Motor neuron (in vitro differentiated cells): ENCODE measurements around the gene ZFAND6. TPM values are rescaled to one million over a fixed set of nuclear protein-coding genes. Genes with fewer than 3 reads are reported as not detected.
"Not testable (repeated sequence)": the region's sequence is repeated elsewhere in the genome, so short reads cannot be mapped to it uniquely, and the experiment has no call there.

ENCODE experiments used
- ATAC-seq, 8 experiments: fragments of 200-7000 bp; cut with Tn5 transposase; replicated peaks in 6 of 8; 2 replicates each; pipeline ENCODE4 v1.8.0; 2021; ENCODE audit warnings: mild to moderate bottlenecking in 8 of 8, moderate library complexity in 8 of 8
- H3K27ac ChIP-seq, 2 donors: fragments of 250-450 bp; sonication (Bioruptor Pico); 2 replicates each; pipeline ENCODE4 v1.9.0; 2021; ENCODE audit warnings: antibody characterized with exemption in 2 of 2, mild to moderate bottlenecking in 2 of 2, moderate library complexity in 1 of 2
- H3K4me1 ChIP-seq, 2 donors: fragments of 250-450 bp; sonication (Bioruptor Pico); replicated peaks in 1 of 2; 2 replicates each; pipeline ENCODE4 v1.6.1; 2021; ENCODE audit warnings: antibody characterized with exemption in 2 of 2, mild to moderate bottlenecking in 2 of 2, moderate library complexity in 1 of 2
- H3K4me3 ChIP-seq, 5 donors: fragments of 250-450 bp; sonication (Bioruptor Pico); 2 replicates each; pipeline ENCODE4 v1.9.0; 2021; ENCODE audit warnings: antibody characterized with exemption in 5 of 5, mild to moderate bottlenecking in 5 of 5, moderate library complexity in 4 of 5
- WGBS, 10 experiments: fragments of 450-650 bp; shearing (Covaris generic); methylation state at CpG; one replicate each; pipeline ENCODE4 v1.0.0; 2022; 5-methylcytosine and 5-hydroxymethylcytosine counted together
- in situ Hi-C, 9 experiments: fragments of 400-800 bp; cut with MboI; loops; one replicate each; pipeline ENCODE4 v1.15.0; 2021; ENCODE audit warnings: low sequenced_read_pairs in 9 of 9, low pct_unique_long_range_greater_than_20kb in 2 of 9; ENCODE audit not compliant: unreplicated experiment in 9 of 9
- total RNA-seq, 8 experiments: library from RNA; unstranded; fragments of 300-600 nt; gene quantifications; 2 replicates each; pipeline versions ENCODE4 v1.2.3 to v1.2.4, GENCODE V29; 2022

ZFAND6 gene
- total RNA-seq, 8 experiments from 2014 or later = 92.4 to 235 (median 127) TPM

DNA sequence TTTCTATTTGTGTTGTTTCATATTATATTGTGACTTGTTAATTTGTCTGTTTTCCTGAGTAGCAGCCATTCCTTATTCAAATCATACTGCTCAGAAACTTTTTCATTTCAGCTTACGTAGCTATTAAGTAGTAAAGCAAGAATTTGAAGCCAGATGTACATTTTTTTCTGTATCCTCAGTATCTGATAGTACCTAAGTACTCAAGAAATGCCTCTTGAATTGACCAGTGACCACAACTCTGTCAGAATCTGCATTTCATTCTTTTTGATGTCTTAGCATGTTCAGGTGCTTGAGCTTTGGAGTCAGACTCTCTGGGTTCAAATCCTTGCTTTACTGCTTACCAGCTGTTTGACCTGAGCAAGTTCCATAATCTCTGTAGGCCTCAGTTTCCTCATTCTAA, 30.6 kb downstream of the ZFAND6 start:
- no peaks in the 10 kb centered on the region for H3K4me1 ChIP-seq
- WGBS, 10 experiments = 80 to 100% (median 100%) methylated on average over 1 of the region's 1 CpG; no CpG with 5 or more reads in 2 of the 10 experiments
- no peak overlapping the region for H3K4me3 ChIP-seq
- no peak for ATAC-seq
- in situ Hi-C loops = no loop called here
- no peak overlapping the region for H3K27ac ChIP-seq

DNA sequence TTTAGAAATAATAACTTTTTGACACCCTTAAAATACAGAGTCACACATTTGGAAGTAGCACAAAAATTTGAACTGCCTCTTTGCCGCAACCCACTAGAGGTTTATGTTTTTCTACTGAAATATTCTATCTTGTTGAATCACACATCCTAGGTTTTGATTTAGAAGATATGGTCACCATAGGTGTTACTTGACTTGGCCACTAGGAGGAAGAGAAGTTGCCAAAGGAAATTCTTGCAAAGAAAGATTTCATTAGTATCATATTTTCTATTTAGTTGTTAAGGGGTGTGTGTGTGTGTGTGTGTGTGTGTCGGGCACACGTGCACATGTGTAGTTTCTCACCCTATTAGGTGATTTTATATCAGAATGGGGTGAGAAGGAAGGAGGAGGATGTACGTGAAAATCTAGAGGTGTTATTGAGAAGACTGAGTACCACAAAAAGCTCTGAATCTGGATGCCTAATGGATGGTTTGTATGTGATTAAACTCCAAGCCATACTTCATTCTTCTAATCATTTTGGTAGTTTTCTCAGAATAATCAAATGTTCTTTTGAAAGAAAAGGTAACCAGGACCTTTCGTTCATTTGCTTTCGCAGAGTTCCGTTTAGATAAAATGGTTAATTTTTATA, 31.5 kb downstream of the ZFAND6 start:
- WGBS, 10 experiments = 87 to 98% (median 97%) methylated on average over 3 to 7 of the region's 7 CpGs
- in situ Hi-C loops = no loop called here
- no peak overlapping the region for H3K4me3 ChIP-seq

DNA sequence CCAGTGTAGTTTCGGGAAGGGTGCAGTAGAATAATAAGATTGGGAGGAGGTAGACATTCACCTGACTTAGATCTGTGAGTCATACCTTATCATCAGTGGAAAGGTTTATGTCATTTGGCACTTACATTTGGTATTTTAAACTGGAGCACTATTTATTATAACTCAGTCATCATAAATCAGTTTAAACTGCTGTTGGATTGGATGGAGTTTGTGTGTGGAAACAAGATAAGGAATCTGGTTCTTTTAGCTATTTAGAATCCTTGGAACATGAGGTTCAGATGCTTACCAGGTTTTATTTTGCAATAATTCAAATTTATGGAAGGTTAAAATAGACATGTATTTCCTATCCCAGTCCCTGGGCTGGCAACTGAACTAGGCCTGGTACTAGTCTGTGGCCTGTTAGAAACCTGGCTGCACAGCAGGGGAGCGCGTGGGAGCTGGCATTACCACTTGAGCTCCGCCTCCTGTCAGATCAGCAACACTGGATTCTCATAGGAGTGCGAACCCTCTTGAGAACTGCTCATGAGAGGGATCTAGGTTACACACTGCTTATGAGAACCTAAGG, 34.5 kb downstream of the ZFAND6 start:
- no peak overlapping the region for H3K27ac ChIP-seq
- 79 to 100% (median 100%) methylated on average over 1 to 4 of the region's 5 CpGs; no CpG with 5 or more reads in 5 of the 10 experiments for WGBS, 10 experiments
- in situ Hi-C loops = no loop called here
- ATAC-seq = peak in 4 of 8 experiments; percentile 21 to 52 (median 26)
- H3K4me3 ChIP-seq = no peak overlapping the region
- H3K4me1 ChIP-seq = no peaks in the 10 kb centered on the region

More for the DNA sequence above, 31.5 kb downstream of the ZFAND6 start:
- ATAC-seq = no peak
- H3K27ac ChIP-seq = no peak overlapping the region
- no peaks in the 10 kb centered on the region for H3K4me1 ChIP-seq

DNA sequence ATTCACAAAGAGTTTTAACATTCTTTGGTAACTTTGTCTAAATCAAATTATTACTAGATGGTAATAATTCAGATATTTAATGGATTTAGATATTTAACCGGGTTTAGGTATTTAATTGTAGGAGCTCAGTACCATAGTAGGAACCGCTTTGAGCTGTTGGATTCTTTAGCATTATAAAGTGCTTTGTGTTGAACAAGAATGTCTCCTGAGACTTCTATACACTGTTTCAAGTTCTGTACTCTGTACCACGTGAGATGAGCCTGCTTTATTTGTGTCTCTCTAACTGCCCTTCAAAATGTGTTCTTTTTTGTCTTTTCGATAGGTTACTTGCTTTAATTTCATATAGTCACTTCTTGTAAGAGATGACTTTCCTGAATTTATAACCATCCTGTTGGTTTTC, 36.0 kb downstream of the ZFAND6 start:
- ATAC-seq = no peak
- no peak overlapping the region for H3K27ac ChIP-seq
- H3K4me1 ChIP-seq = no peaks in the 10 kb centered on the region
- 77 to 100% (median 89%) methylated on average over 2 to 4 of the region's 4 CpGs for WGBS, 10 experiments
- in situ Hi-C loops = no loop called here
- H3K4me3 ChIP-seq = no peak overlapping the region

DNA sequence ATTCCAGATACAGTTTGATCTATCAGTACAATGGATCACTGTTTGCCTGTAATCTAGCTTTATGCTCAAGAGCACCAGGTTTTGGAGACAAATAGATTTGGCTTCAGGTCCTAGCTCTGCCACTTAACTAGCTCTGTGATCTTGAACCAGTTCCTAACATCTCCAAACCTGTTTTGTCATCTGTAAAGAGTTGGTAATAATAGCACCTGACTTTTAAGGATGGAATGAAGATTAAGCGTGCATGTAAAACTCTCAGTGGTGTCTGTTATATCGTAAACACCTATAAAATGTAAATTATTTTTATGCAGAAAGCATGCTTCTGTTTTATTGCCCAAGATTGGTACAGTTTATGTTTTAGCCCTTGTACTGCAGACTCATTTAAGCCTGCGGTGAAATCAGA, 36.5 kb downstream of the ZFAND6 start:
- H3K4me3 ChIP-seq = no peak overlapping the region
- WGBS, 10 experiments = 20 to 100% (median 88%) methylated on average over 1 to 3 of the region's 3 CpGs; no CpG with 5 or more reads in 2 of the 10 experiments
- no peaks in the 10 kb centered on the region for H3K4me1 ChIP-seq
- no peak overlapping the region for H3K27ac ChIP-seq
- peak in 1 of 8 experiments; percentile 69 for ATAC-seq
- in situ Hi-C loops = no loop called here

DNA sequence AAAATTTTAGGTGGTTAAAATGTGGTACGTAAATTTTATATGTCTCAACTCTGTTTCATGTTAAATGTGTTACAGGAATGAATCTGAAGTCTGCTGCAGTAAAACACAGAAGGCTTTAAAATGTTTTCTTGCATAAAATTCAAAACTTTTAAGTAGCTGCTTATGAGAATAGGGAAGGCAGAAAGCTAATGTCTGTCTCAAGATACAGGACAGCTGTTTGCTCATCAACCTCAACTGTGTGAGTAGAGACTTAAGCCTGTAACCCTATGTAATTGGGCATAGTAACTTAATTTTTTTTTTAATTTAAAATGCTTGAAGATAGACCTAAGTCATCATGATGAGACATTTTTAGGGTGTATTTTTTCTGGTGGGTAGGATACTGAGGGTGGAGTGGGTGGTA, 38.9 kb downstream of the ZFAND6 start:
- no peaks in the 10 kb centered on the region for H3K4me1 ChIP-seq
- WGBS, 10 experiments = 67 to 100% (median 100%) methylated on average over 1 of the region's 1 CpG; no CpG with 5 or more reads in 3 of the 10 experiments
- H3K4me3 ChIP-seq = no peak overlapping the region
- in situ Hi-C loops = no loop called here
- no peak overlapping the region for H3K27ac ChIP-seq
- no peak for ATAC-seq

DNA sequence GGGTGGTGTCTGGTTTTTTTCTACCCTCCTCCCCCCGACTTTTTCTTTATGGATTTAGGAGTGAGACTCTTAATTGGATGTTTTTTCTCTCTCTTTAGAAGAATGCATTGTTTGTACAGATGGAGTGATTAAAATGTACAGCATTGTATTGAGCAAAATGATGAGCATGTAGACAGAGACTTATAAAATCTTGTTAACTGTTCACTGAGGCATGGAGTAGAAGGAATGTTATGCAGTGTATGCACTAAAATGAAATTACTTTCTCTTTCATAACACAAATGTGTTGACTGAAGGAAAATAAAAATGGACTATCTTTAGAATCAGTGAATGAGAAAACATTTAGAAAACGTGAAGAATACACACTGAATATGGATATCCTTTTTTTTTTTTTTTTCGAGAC, 39.8 kb downstream of the ZFAND6 start:
- in situ Hi-C loops = no loop called here
- ATAC-seq = peak in 1 of 8 experiments; percentile 84
- no peak overlapping the region for H3K4me3 ChIP-seq
- WGBS, 10 experiments = 20 to 100% (median 83%) methylated on average over 1 to 3 of the region's 3 CpGs; no CpG with 5 or more reads in 1 of the 10 experiments
- no peaks in the 10 kb centered on the region for H3K4me1 ChIP-seq
- H3K27ac ChIP-seq = no peak overlapping the region

DNA sequence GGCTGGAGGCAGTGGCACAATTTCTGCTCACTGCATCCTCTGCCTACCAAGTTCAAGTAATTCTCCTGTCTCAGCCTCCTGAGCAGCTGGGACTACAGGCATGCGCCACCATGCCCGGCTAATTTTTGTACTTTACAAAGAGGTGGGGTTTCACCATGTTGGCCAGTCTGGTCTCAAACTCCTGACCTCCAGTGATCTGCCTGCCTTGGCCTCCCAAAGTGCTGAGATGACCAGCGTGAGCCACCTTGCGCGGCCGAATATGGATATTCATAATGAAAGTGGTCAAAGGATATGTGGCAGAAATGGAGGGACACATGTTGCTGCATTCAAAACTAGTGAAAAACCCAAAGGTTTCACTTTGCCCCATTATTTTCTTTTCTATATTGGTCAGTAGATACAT, 40.2 kb downstream of the ZFAND6 start:
- in situ Hi-C loops, H3K4me3 ChIP-seq, ATAC-seq, H3K4me1 ChIP-seq, H3K27ac ChIP-seq: not testable (repeated sequence)
- WGBS, 10 experiments = 90 to 100% (median 97%) methylated on average over 1 to 5 of the region's 6 CpGs; no CpG with 5 or more reads in 2 of the 10 experiments

DNA sequence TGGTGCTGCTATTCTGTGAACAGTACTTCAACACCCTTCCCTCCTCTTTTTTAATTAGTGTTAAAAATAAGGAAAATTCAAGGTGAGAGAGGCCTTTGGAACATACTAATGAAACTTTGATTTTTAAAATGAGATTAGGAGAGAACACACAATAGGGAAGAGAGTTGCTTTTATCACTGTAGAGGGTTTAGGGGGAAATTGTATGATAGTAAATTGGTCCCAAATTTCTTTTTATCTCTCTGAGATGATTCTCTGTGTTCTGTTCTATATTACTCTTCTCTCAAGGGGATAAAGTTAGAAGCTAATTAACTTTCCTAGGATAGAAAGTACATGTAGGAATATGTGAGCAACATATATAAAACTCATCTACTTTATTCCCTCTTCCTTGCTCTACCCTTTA, 40.8 kb downstream of the ZFAND6 start:
- H3K4me3 ChIP-seq = no peak overlapping the region
- H3K27ac ChIP-seq = no peak overlapping the region
- no peaks in the 10 kb centered on the region for H3K4me1 ChIP-seq
- in situ Hi-C loops = no loop called here
- ATAC-seq = no peak

DNA sequence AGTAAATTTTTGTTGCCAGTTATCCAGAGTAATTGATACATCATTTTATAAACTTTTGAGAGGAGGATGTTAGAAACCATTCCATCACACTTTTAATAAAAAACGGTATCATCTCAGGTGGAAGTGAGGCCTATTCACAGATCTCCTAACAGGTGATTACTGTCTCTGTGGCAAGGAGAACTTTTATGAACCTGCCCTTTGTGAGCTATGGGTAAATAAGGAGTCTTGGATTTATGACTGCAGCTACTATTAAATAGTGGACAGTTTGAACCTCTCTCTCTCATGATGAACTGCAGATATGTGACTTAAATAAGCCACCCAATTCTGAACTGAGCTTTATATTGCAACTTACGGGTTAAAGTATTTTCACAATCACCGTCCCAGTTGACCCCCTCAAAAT, 45.7 kb downstream of the ZFAND6 start:
- no peak for ATAC-seq
- in situ Hi-C loops = no loop called here
- WGBS, 10 experiments = 40 to 100% (median 88%) methylated on average over 1 to 3 of the region's 3 CpGs; no CpG with 5 or more reads in 2 of the 10 experiments
- no peaks in the 10 kb centered on the region for H3K4me1 ChIP-seq
- H3K27ac ChIP-seq = no peak overlapping the region
- H3K4me3 ChIP-seq = no peak overlapping the region

DNA sequence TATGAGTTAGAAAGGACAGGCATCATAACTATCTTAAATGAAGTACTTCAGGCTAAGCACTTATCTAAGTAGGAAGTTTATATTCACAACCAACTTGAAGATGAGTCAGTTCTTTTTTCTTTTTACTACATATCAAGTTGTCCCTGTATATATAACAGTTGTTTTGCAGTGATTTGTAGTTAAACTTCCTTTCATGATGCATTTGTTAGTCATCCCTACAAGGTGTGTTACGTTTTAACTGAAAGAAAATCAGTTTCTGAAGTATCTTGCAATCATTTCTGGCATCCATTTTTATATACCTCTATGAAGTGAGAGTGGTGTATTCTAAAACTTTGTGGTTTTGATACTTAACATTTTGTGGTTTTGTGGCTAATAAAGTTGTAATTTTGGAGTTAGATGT, 46.1 kb downstream of the ZFAND6 start:
- 20 to 100% (median 67%) methylated on average over 1 of the region's 1 CpG; no CpG with 5 or more reads in 5 of the 10 experiments for WGBS, 10 experiments
- Histone ChIP-seq H3K27ac (no peak overlapping the region), H3K4me3 (no peak overlapping the region), H3K4me1 (no peaks in the 10 kb centered on the region)
- in situ Hi-C loops = no loop called here
- ATAC-seq = no peak

DNA sequence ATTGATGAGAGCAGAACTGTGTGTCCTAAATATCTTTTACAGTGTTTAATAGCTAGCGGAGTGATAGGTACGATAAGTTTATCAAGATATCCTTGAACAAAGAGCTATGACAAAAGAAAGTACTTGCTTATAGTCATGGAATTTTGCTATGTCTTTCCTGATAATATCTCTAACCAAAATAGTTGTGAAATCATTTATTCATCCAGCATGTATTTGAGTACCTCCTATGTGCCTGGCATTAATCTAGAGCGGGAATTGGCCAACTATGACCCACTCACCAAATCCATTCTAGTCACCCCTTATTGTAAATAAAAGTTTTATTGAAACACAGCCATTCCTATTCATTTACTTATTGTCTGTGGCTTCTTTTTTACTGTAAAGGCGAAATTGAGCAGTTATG, 46.6 kb downstream of the ZFAND6 start:
- in situ Hi-C loops = no loop called here
- no peak overlapping the region for H3K27ac ChIP-seq
- ATAC-seq = no peak
- no peaks in the 10 kb centered on the region for H3K4me1 ChIP-seq
- no peak overlapping the region for H3K4me3 ChIP-seq
- WGBS, 10 experiments = 47 to 100% (median 93%) methylated on average over 1 to 4 of the region's 4 CpGs

DNA sequence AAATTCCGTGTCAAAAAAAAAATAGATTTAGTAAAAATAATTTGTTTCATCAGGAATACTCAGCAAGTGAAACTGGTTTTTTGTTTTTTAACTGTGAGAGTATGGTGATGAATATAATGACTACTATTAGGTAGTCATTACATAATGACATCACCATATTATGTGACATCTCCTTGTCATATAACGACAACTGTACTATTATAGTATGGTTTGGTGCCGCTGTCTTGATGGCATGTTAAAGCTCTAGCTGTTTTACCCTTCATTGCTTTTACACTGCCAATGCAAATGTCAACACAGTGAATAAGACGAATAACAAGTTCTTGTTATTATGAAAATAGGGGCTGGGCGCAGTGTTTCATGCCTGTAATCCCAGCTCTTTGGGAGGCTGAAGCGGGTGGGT, 47.7 kb downstream of the ZFAND6 start:
- H3K27ac ChIP-seq = no peak overlapping the region
- no peaks in the 10 kb centered on the region for H3K4me1 ChIP-seq
- 69 to 100% (median 86%) methylated on average over 1 to 6 of the region's 6 CpGs; no CpG with 5 or more reads in 1 of the 10 experiments for WGBS, 10 experiments
- peak in 1 of 8 experiments; percentile 57 for ATAC-seq
- in situ Hi-C loops = no loop called here
- H3K4me3 ChIP-seq = no peak overlapping the region

DNA sequence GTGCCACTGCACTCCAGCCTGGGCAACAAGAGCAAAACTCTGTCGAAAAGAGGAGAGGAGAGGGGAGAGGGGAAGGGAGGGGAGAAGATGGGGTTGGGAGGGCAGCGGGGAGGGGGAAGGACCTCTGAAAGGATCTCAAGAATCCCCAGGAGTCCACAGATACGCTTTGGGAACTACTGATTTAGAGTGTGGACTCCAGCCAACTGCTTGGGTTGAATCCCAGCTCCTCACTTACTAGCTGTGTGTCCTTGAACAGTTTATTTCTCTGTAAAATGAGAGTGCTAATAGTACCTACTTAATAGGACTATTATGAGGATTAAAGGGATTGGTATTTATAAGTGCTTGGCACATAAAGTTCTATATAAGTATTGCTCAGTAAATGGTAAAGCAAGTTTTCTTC, 48.3 kb downstream of the ZFAND6 start:
- no CpG with 5 or more reads among the region's 3 CpGs for WGBS, 10 experiments
- no peak for ATAC-seq
- no peaks in the 10 kb centered on the region for H3K4me1 ChIP-seq
- in situ Hi-C loops = no loop called here
- H3K4me3 ChIP-seq = no peak overlapping the region
- no peak overlapping the region for H3K27ac ChIP-seq
